ENCODE measurements around the gene GRK5. TPM values are rescaled to one million over a fixed set of nuclear protein-coding genes. Genes with fewer than 3 reads are reported as not detected.
"Not testable (repeated sequence)": the region's sequence is repeated elsewhere in the genome, so short reads cannot be mapped to it uniquely, and the experiment has no call there.

Gene GRK5
- total RNA-seq, 2 donors from 2014 or later: 36.4 to 60.1 TPM

- intact Hi-C loops (cut with DNase I): no loop called here
- DNase-seq (no peak), ATAC-seq (no peak)
These were observed 50.6 kb downstream of the GRK5 start for GRCh38 chr10:119257899-119258419.

GRCh38 chr10:119259345-119259744 is 52.0 kb downstream of the GRK5 start:
- ATAC-seq (no peak), DNase-seq (no peak)
- intact Hi-C loops (cut with DNase I): no loop called here

DNA sequence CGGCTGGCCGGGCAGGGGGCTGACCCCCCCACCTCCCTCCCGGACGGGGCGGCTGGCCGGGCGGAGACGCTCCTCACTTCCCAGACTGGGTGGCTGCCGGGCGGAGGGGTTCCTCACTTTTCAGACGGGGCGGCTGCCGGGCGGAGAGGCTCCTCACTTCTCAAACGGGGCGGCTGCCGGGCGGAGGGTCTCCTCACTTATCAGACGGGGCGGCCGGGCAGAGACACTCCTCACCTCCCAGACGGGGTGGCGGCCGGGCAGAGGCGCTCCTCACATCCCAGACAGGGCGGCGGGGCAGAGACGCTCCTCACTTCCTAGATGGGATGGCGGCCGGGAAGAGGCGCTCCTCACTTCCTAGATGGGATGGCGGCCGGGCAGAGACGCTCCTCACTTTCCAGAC is 53.6 kb downstream of the GRK5 start:
- not testable (repeated sequence) for DNase-seq

GRCh38 chr10:119263951-119264617 is 56.7 kb downstream of the GRK5 start:
- intact Hi-C loops (cut with DNase I): no loop called here

More for the DNA sequence above, 53.6 kb downstream of the GRK5 start:
- intact Hi-C loops (cut with DNase I); ATAC-seq: not testable (repeated sequence)

DNA sequence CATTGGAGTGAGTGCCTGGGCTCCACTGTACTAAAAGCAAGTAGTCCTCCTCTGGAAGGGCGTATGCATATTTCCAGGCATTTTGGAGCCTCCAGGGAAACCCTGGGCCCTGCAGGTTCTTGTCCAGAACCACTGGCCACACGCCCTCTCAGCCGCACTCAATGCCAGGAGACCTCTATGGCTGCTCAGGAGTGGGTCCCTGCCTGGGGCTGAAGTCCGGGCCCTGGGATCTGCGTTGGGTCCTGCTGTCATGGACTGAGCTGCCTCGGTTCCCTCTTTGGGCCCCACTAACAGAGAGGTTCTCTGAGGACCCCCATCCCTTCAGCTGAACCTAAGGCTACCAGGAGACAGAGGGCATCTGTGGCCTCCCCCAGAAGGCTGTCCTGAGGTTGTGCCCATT is 58.3 kb downstream of the GRK5 start:
- DNase-seq: no peak
- intact Hi-C loops (cut with DNase I): no loop called here
- ATAC-seq: no peak

More at GRCh38 chr10:119263951-119264617, 56.7 kb downstream of the GRK5 start:
- ATAC-seq (peak in 1 of 2 donors; percentile 51), DNase-seq (no peak)

DNA sequence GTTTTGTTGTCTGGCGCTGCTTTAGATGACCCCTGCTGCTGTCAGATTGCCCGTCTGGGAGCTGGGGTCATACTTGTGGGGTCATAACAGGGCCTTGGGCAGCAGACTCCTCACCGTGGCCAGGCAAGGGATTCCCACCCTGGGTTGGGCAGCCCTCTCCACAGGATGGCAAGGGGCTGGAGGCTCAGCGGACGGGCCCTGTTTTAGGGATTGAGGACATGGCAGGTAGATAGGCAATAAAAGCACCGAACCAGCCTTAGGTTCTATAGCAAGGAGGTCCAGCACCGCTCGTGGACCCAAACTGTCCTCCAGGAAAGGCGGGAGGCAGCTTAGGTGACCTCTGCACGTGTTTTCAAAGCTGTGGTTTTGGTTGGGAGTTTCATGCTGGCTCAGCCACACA is 60.0 kb downstream of the GRK5 start:
- ATAC-seq (no peak), DNase-seq (no peak)
- intact Hi-C loops (cut with DNase I): no loop called here

- no peak for ATAC-seq
- intact Hi-C loops (cut with DNase I): no loop called here
These were observed 61.1 kb downstream of the GRK5 start for GRCh38 chr10:119268428-119268827.

GRCh38 chr10:119268871-119269506 is 61.6 kb downstream of the GRK5 start:
- intact Hi-C loops (cut with DNase I): no loop called here
- DNase-seq (no peak), ATAC-seq (peak in 1 of 2 donors; percentile 20)

More at GRCh38 chr10:119268428-119268827, 61.1 kb downstream of the GRK5 start:
- DNase-seq: no peak

- intact Hi-C loops (cut with DNase I): loop anchor here in 1 of 2 donors (5.0 to 10.0 kb wide), 2 partner anchors 62 to 145 kb away; partner anchors contain the start of gene GRK5
- ATAC-seq (no peak), DNase-seq (no peak)
These were observed 62.4 kb downstream of the GRK5 start for GRCh38 chr10:119269737-119270136.

- intact Hi-C loops (cut with DNase I): loop anchor here in 1 of 2 donors (5.0 to 10.0 kb wide), 2 partner anchors 64 to 144 kb away; partner anchors contain the start of gene GRK5
- DNase-seq (peak; percentile 94), ATAC-seq (peak; percentile 81 to 87)
These were observed 63.5 kb downstream of the GRK5 start for GRCh38 chr10:119270762-119271366.

- intact Hi-C loops (cut with DNase I): loop anchor here in 1 of 2 donors (5.0 to 10.0 kb wide), 2 partner anchors 65 to 142 kb away; partner anchors contain the start of gene GRK5
- not testable (repeated sequence) for DNase-seq, ATAC-seq
These were observed 65.0 kb downstream of the GRK5 start for GRCh38 chr10:119272338-119272734.

GRCh38 chr10:119272736-119273135 is 65.4 kb downstream of the GRK5 start:
- ATAC-seq (no peak), DNase-seq (no peak)
- intact Hi-C loops (cut with DNase I): loop anchor here in 1 of 2 donors (5.0 to 10.0 kb wide), 2 partner anchors 65 to 142 kb away; partner anchors contain the start of gene GRK5

DNA sequence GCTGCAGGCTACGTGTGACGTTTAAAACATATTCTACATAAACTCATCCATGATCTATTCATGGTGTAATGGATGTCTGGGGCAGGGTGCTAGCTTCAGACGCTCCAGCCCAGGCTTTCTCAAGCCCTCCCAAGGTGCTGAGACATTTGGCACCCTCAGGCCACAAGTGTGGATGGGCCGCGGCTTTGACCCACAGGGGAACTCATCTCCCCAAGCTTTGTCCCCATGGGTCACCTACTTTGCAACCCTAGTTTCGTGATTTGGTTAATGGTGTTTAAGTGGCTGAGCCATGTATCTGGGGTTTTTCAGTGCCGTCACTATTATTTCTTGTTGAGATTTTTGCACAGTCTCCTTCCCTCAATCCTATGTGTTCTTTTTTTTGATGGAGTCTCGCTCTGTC is 66.0 kb downstream of the GRK5 start:
- DNase-seq (no peak), ATAC-seq (no peak)
- intact Hi-C loops (cut with DNase I): loop anchor here in 1 of 2 donors (5.0 to 10.0 kb wide), 2 partner anchors 66 to 141 kb away; partner anchors contain the start of gene GRK5

DNA sequence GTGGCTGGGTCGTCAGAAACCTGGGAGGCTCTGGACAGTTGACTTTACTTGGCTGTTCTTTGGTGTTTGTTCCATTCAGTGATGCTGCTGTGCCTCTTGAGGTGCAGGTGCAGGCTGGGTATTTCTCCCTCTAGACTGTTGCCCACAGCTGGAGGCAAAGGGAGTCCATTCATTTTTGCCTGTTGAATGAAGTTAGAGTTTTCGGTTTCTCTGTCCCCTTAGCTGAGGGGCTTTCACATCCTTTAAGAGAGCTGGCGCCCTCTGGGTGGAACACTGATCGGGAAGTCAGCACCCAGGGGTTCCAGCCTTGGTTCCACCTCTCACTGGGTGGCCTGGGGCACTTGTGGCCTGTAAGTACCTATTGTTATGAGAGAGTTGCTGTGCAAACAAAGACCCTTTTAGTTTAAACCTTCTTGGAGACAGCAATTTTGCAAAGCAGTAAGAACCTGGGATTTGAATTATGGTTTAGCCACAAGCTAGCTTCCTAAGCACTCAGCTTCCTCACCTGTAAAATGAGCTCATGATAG is 67.2 kb downstream of the GRK5 start:
- intact Hi-C loops (cut with DNase I): loop anchor here in 1 of 2 donors (5.0 to 10.0 kb wide), 2 partner anchors 67 to 140 kb away; partner anchors contain the start of gene GRK5
- DNase-seq: no peak
- no peak for ATAC-seq

DNA sequence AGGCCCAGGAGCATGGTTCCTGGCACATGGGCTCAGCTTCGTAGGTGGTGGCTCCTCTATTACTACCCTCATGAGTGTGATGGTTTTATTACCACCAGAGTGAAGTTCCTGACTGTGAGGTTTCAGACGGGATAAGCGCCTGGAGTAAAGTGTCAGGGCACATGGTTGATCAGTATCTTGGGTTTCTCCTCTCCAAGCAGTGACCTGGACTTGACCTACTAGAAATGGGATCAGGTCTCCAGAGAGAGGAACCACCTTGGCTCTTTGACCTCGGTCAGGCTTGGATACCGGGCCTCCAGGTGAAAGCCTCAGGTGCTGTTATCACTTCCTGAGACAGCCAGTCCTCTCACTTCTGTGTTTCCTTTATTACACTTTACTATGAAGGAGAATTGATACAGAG is 67.7 kb downstream of the GRK5 start:
- intact Hi-C loops (cut with DNase I): loop anchor here in 1 of 2 donors (10.0 kb wide), 1 partner anchor 140 kb away; no protein-coding TSS in a partner anchor
- DNase-seq (no peak), ATAC-seq (no peak)

DNA sequence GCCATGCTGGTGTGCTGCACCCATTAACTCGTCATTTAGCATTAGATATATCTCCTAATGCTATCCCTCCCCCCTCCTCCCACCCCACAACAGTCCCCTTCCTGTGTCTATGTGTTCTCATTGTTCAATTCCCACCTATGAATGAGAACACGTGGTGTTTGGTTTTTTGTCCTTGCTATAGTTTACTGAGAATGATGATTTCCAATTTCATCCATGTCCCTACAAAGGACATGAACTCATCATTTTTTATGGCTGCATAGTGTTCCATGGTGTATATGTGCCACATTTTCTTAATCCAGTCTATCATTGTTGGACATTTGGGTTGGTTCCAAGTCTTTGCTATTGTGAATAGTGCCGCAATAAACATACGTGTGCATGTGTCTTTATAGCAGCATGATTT is 68.8 kb downstream of the GRK5 start:
- DNase-seq, ATAC-seq: not testable (repeated sequence)
- intact Hi-C loops (cut with DNase I): loop anchor here in 1 of 2 donors (10.0 kb wide), 1 partner anchor 139 kb away; no protein-coding TSS in a partner anchor

- no peak for DNase-seq
- intact Hi-C loops (cut with DNase I): loop anchor here in 1 of 2 donors (10.0 kb wide), 1 partner anchor 137 kb away; no protein-coding TSS in a partner anchor
- no peak for ATAC-seq
These were observed 70.8 kb downstream of the GRK5 start for GRCh38 chr10:119278126-119278709.

- ATAC-seq: no peak
- intact Hi-C loops (cut with DNase I): loop anchor here in 1 of 2 donors (10.0 kb wide), 1 partner anchor 135 kb away; no protein-coding TSS in a partner anchor
- no peak for DNase-seq
These were observed 72.1 kb downstream of the GRK5 start for GRCh38 chr10:119279441-119279840.

Data from left cardiac atrium (tissue), 4 donors.